GM06990 (cell line): ENCODE measurements around the gene SH3PXD2A.

Source experiments
- DNase-seq: peaks from one replicate; pipeline ENCODE4 v3.0.0-alpha.2; 2011; ENCODE audit not compliant: insufficient read length; ENCODE audit errors: extremely low read depth
- H3K27me3 ChIP-seq: replicated peaks from 2 replicates; pipeline ENCODE4 v1.6.0; 2011; ENCODE audit warnings: low read length; ENCODE audit not compliant: control insufficient read depth, insufficient read depth
- H3K36me3 ChIP-seq: 2 replicates; pipeline ENCODE4 v1.5.1; 2011; ENCODE audit warnings: low read length; ENCODE audit not compliant: control insufficient read depth, insufficient read depth
- H3K4me3 ChIP-seq: replicated peaks from 2 replicates; pipeline ENCODE4 v1.5.1; 2011; ENCODE audit warnings: low read depth, mild to moderate bottlenecking, control low read depth, low read length
- TF ChIP-seq, protein P1 (sequence below): IDR thresholded peaks from 2 replicates; pipeline ENCODE4 v1.5.1; 2011; ENCODE audit warnings: low read length, control low read depth, mild to moderate bottlenecking, inconsistent platforms; ENCODE audit not compliant: insufficient read depth, poor library complexity, severe bottlenecking

Gene SH3PXD2A

DNA sequence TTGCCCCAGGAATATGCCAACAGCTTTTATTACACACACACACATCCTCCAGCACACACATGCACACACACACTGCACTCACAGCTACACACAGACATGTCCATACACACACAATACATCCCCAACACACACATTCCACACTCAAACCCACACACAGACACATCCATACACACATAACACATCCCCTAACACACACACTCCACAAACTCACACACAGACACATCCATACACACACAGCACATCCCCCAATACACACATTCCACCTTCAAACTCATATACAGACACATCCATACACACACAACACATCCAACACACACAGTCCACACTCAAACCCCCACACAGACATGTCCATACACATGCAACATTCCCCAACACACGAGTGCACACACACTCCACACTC is 19.1 kb downstream of the SH3PXD2A start:
- no peaks in the 10 kb centered on the region; the same call in 1 of the 2 replicates for H3K27me3 ChIP-seq
- H3K4me3 ChIP-seq = no peak overlapping the region
- no peak for DNase-seq
- no peaks in the 10 kb centered on the region for H3K36me3 ChIP-seq
- TF ChIP-seq, protein P1, sequence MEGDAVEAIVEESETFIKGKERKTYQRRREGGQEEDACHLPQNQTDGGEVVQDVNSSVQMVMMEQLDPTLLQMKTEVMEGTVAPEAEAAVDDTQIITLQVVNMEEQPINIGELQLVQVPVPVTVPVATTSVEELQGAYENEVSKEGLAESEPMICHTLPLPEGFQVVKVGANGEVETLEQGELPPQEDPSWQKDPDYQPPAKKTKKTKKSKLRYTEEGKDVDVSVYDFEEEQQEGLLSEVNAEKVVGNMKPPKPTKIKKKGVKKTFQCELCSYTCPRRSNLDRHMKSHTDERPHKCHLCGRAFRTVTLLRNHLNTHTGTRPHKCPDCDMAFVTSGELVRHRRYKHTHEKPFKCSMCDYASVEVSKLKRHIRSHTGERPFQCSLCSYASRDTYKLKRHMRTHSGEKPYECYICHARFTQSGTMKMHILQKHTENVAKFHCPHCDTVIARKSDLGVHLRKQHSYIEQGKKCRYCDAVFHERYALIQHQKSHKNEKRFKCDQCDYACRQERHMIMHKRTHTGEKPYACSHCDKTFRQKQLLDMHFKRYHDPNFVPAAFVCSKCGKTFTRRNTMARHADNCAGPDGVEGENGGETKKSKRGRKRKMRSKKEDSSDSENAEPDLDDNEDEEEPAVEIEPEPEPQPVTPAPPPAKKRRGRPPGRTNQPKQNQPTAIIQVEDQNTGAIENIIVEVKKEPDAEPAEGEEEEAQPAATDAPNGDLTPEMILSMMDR = no peak

DNA sequence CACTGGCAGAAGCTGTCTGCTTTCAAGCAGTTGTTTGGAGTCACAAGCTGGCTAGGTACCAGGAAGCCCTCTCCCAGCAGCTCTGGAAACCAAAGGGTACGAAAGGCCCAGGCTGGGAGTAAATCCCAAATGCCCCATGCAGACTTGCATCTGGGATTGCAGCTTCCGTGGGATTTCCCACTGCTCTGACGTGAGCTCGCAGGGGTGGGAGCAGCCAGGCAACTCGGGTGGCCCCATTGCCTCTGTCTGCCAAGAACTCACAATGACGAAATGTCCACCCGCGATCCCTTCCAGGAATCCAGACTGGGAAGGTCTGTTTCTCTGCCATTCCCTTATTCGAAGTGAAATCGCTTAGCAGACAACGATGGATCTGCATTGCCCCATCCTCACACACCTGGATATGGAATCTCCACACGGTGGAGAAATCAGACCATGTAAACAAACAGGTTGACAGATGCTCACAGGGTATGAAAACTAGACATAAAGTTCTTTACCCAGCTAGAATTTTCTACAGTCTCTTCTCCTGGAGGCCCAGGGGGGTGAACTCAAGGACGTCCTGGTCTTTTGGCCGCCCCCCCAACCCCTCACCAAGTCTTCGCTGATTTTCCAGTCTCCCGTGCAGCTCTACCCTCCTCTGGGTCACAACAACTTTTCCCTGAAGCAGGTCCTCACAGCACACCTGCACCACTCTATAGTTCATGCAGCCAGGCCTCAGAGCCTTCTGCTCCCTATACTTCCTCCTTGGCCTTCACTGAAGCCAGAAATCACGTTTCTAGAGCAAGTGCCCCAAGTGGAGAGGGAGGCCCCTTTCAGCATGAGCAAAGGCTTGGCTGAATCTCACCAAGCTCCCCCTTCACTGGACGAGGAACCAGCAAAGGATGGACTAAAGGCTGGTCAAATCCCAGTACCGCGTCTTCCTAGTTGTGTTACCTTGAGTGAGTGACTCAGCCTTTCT is 20.0 kb downstream of the SH3PXD2A start:
- Histone ChIP-seq H3K27me3 (no peaks in the 10 kb centered on the region; the same call in 1 of the 2 replicates), H3K4me3 (no peak overlapping the region), H3K36me3 (no peaks in the 10 kb centered on the region)
- TF ChIP-seq, protein P1 = no peak
- no peak for DNase-seq

DNA sequence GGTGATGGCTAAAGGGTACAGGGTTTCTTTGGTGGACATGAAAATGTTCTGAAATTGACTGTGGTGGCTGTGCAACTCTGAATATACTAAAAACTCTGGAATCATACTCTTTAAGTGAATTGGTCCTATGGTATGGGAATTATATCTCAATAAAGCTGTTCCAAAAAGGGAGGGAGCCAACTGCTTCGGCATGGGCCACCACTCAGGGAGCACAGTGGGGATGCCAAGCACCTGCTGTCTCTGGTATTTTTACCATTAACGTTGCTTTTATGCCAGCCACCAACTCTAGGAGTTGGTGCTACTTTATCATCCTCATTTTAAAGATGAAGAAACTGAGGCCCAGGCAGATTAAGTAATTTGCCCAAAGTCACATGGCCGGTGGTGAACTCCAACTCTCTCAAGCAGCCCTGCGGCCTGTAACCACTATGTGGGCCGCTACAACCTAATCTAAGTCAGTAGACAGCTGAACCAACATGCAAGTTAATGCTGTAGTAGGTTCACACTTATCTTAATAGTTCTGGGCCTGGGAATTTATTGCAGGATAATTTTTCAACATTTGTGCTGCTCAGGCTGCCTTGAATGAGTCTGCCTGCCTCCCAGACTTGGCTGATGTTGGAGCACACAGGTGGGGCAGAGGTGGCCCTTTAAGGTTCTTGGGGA is 20.8 kb downstream of the SH3PXD2A start:
- no peak overlapping the region for H3K4me3 ChIP-seq
- no peak for DNase-seq
- no peaks in the 10 kb centered on the region; the same call in 1 of the 2 replicates for H3K27me3 ChIP-seq
- TF ChIP-seq, protein P1 = no peak
- no peaks in the 10 kb centered on the region for H3K36me3 ChIP-seq

DNA sequence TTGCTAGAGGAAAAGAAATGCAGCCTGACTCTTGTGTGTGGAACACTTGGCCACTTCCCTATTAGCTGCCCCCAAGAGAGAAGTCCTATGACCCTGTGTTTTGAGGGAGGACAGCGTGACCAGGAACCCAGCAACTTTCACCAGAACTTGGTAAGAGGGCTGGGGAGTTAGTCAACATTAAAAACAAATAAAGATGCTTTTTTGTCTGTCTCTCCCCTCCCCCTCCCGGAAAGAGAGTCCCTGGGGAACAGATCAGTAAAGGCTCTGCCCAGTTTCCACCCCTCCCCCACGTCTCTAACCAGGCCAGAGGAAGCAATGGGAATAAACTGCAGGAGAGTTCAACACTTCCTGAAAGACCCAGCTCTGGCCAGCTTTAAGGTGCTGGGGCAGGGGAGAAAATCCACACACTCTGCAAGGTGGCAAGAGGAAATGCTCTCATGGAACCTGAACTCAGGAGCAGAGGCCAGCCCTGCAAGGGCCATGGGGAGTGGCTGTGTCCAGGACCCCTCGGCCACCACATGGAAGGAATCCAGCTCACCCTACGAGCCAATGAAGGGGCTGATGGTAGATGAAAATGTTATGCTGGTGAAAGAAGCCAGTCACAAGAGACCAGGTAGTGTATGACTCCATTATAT is 21.5 kb downstream of the SH3PXD2A start:
- no peaks in the 10 kb centered on the region for H3K36me3 ChIP-seq
- no peak overlapping the region for H3K4me3 ChIP-seq
- DNase-seq = no peak
- H3K27me3 ChIP-seq = no peaks in the 10 kb centered on the region; the same call in 1 of the 2 replicates
- TF ChIP-seq, protein P1 = no peak

DNA sequence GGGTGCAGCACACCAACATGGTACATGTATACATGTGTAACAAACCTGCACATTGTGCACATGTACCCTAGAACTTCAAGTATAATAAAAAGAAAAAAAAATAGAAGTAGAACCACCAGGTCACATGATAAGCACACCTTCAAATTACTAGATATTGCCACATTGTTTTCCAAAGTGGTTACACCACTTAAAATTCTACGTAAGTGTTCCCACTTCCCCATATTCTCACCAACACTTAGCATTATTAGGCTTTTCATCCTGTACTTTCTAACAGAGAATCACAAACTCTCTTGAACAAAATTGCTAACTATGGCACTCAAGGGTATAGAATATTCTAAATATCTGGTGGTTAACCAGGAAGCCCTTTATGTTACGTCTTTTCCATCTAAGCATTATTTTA is 22.6 kb downstream of the SH3PXD2A start:
- Histone ChIP-seq H3K4me3 (no peak overlapping the region), H3K27me3 (no peaks in the 10 kb centered on the region), H3K36me3 (no peaks in the 10 kb centered on the region)
- TF ChIP-seq, protein P1 = no peak
- DNase-seq = no peak
